Measurements from ENCODE around the gene CCRL2.

- no peak for TF ChIP-seq POLR2A (IDR thresholded peaks at IDR 0.05)
- TF ChIP-seq, protein P1, sequence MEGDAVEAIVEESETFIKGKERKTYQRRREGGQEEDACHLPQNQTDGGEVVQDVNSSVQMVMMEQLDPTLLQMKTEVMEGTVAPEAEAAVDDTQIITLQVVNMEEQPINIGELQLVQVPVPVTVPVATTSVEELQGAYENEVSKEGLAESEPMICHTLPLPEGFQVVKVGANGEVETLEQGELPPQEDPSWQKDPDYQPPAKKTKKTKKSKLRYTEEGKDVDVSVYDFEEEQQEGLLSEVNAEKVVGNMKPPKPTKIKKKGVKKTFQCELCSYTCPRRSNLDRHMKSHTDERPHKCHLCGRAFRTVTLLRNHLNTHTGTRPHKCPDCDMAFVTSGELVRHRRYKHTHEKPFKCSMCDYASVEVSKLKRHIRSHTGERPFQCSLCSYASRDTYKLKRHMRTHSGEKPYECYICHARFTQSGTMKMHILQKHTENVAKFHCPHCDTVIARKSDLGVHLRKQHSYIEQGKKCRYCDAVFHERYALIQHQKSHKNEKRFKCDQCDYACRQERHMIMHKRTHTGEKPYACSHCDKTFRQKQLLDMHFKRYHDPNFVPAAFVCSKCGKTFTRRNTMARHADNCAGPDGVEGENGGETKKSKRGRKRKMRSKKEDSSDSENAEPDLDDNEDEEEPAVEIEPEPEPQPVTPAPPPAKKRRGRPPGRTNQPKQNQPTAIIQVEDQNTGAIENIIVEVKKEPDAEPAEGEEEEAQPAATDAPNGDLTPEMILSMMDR (IDR thresholded peaks at IDR 0.05) = no peak
- no peak for TF ChIP-seq POLR2AphosphoS5 (IDR thresholded peaks at IDR 0.05)
- TF ChIP-seq EP300 (IDR thresholded peaks at IDR 0.05) = no peak
Measured at GRCh38 chr3:46370839-46371518, 36.1 kb upstream of the CCRL2 start, which contains the start of gene CCR5.
